ENCODE data around the gene C10orf95. TPM values are rescaled to one million over a fixed set of nuclear protein-coding genes. Genes with fewer than 3 reads are reported as not detected.

The C10orf95 gene
- polyA plus RNA-seq, 4 donors = 0.37 to 2.3 (median 1.0) TPM; not detected in 1

GRCh38 chr10:102405108-102405571 lies 46.2 kb downstream of the C10orf95 start:
- DNase-seq (ENCODE audit: low read depth in 4 of 4, low spot score in 3 of 4) = no peak

- DNase-seq (ENCODE audit: low read depth in 4 of 4, low spot score in 3 of 4) = no peak
Measured at GRCh38 chr10:102404361-102405107, 46.8 kb downstream of the C10orf95 start.

GRCh38 chr10:102403115-102403514 lies 48.2 kb downstream of the C10orf95 start:
- no peak for DNase-seq (ENCODE audit: low read depth in 4 of 4, low spot score in 3 of 4)

GRCh38 chr10:102402512-102402896 lies 48.8 kb downstream of the C10orf95 start:
- DNase-seq (ENCODE audit: low read depth in 4 of 4, low spot score in 3 of 4) = no peak

GRCh38 chr10:102401735-102402511 lies 49.4 kb downstream of the C10orf95 start:
- no peak for DNase-seq (ENCODE audit: low read depth in 4 of 4, low spot score in 3 of 4)

GRCh38 chr10:102401342-102401654 lies 50.0 kb downstream of the C10orf95 start:
- no peak for DNase-seq (ENCODE audit: low read depth in 4 of 4, low spot score in 3 of 4)

- no peak for DNase-seq (ENCODE audit: low read depth in 4 of 4, low spot score in 3 of 4)
Measured at GRCh38 chr10:102400598-102401341, 50.6 kb downstream of the C10orf95 start.

GRCh38 chr10:102400076-102400475 lies 51.3 kb downstream of the C10orf95 start:
- no peak for DNase-seq (ENCODE audit: low read depth in 4 of 4, low spot score in 3 of 4)

Other genes starting within 250 kb of the C10orf95 start
- 1 to 10 TPM; 2.2 to 3.3 (median 2.3) TPM for gene ELOVL3, start 225.2 kb downstream of the C10orf95 start, polyA plus RNA-seq (ENCODE audit: insufficient read length in 4 of 4)
- 1 to 10 TPM in 1 of 4 donors, under 1 TPM in 3; 0.34 to 1.2 (median 0.72) TPM for gene PITX3, start 210.0 kb downstream of the C10orf95 start, polyA plus RNA-seq (ENCODE audit: insufficient read length in 4 of 4)
- gene GBF1, start 206.0 kb downstream of the C10orf95 start, polyA plus RNA-seq (ENCODE audit: insufficient read length in 4 of 4) = 10 to 100 TPM; 42.3 to 53.4 (median 50.3) TPM
- 10 to 100 TPM; 16.9 to 25.9 (median 21.3) TPM for gene NFKB2, start 55.8 kb downstream of the C10orf95 start, polyA plus RNA-seq (ENCODE audit: insufficient read length in 4 of 4)
- gene PSD, start 32.8 kb downstream of the C10orf95 start, polyA plus RNA-seq (ENCODE audit: insufficient read length in 4 of 4) = 10 to 100 TPM in 2 of 4 donors, 1 to 10 TPM in 2; 7.0 to 16.4 (median 11.0) TPM
- gene FBXL15, start 30.7 kb downstream of the C10orf95 start, polyA plus RNA-seq (ENCODE audit: insufficient read length in 4 of 4) = 10 to 100 TPM in 1 of 4 donors, 1 to 10 TPM in 3; 5.3 to 13.5 (median 7.1) TPM
- 10 to 100 TPM; 62.7 to 89.6 (median 77.5) TPM for gene CUEDC2, start 19.0 kb downstream of the C10orf95 start, polyA plus RNA-seq (ENCODE audit: insufficient read length in 4 of 4)
- gene ACTR1A, start 51.2 kb upstream of the C10orf95 start, polyA plus RNA-seq (ENCODE audit: insufficient read length in 4 of 4) = 10 to 100 TPM; 80.6 to 92.0 (median 89.2) TPM
- gene SUFU, start 52.4 kb upstream of the C10orf95 start, polyA plus RNA-seq (ENCODE audit: insufficient read length in 4 of 4) = 10 to 100 TPM; 24.0 to 28.7 (median 27.6) TPM
- 100 to 1,000 TPM in 3 of 4 donors, 10 to 100 TPM in 1; 76.9 to 146 (median 129) TPM for gene TRIM8, start 192.9 kb upstream of the C10orf95 start, polyA plus RNA-seq (ENCODE audit: insufficient read length in 4 of 4)

All from left renal pelvis (tissue), 4 donors.